OCI-LY1 (cell line): ENCODE results near the gene CYP4A22.

Experiments
- EZH2 ChIP-seq: fragments of 200-600 bp; sonication (generic), shearing (Covaris generic); IDR thresholded peaks from 2 replicates; pipeline ENCODE4 v1.8.0; 2017; ENCODE audit warnings: borderline replicate concordance, mixed run types, mild to moderate bottlenecking, antibody characterized with exemption, low read length, moderate library complexity, mixed read lengths
- TF ChIP-seq, protein P1 (sequence below): fragments of 200-600 bp; sonication (generic), shearing (Covaris generic); IDR thresholded peaks from 2 replicates; pipeline ENCODE4 v1.5.1; 2017; ENCODE audit warnings: mild to moderate bottlenecking, antibody characterized with exemption, low read length, moderate library complexity, mixed read lengths

DNA sequence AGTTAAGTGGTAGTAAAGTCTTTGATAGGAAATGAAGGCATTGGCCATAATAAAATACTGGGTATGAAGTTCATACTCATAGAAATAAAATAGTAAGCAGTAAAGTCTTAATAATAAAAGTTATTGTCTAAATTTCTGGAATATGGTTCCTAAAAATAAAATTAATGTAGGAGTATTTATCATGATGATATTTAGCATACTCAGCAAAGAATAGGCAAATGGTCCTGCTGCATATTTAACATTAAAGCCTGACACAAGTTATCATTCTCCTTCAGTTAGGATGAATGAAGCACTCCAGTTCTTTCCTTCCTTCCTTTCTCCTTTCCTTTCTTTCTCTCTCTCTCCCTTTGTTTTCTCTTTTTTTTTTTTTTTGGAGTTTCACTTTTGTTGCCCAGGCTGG lies 27.3 kb downstream of the CYP4A22 start:
- TF ChIP-seq, protein P1, sequence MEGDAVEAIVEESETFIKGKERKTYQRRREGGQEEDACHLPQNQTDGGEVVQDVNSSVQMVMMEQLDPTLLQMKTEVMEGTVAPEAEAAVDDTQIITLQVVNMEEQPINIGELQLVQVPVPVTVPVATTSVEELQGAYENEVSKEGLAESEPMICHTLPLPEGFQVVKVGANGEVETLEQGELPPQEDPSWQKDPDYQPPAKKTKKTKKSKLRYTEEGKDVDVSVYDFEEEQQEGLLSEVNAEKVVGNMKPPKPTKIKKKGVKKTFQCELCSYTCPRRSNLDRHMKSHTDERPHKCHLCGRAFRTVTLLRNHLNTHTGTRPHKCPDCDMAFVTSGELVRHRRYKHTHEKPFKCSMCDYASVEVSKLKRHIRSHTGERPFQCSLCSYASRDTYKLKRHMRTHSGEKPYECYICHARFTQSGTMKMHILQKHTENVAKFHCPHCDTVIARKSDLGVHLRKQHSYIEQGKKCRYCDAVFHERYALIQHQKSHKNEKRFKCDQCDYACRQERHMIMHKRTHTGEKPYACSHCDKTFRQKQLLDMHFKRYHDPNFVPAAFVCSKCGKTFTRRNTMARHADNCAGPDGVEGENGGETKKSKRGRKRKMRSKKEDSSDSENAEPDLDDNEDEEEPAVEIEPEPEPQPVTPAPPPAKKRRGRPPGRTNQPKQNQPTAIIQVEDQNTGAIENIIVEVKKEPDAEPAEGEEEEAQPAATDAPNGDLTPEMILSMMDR, result no peak
- no peak for TF ChIP-seq EZH2
